Breast epithelium (tissue), 4 donors: ENCODE results near the gene SFT2D3. TPM values are rescaled to one million over a fixed set of nuclear protein-coding genes. Genes with fewer than 3 reads are reported as not detected.
A peak's percentile ranks its signal among the peaks of the same experiment; 100 is the strongest.

Experiments used
- DNase-seq, 2 donors: peaks; one replicate each; pipeline ENCODE4 v3.0.0-alpha.2; 2019; ENCODE audit warnings: low spot score in 2 of 2
- H3K27ac ChIP-seq, 2 donors: fragments of 200-600 bp; sonication (generic) in 1 of 2; one replicate each; pipeline ENCODE4 v1.5.1; 2016 to 2019; ENCODE audit warnings: mild to moderate bottlenecking in 1 of 2
- H3K27me3 ChIP-seq, 2 donors: fragments of 200-600 bp; sonication (generic) in 1 of 2; one replicate each; pipeline versions ENCODE4 v1.5.1 to v1.6.0; 2017 to 2019; ENCODE audit warnings: control low read depth in 1 of 2, mild to moderate bottlenecking in 1 of 2
- H3K36me3 ChIP-seq: fragments of 200-600 bp; one replicate; pipeline ENCODE4 v1.5.1; 2019
- H3K4me1 ChIP-seq, 2 donors: fragments of 200-600 bp; sonication (generic); one replicate each; pipeline ENCODE4 v1.5.1; 2016 to 2019; ENCODE audit warnings: control low read depth in 1 of 2
- H3K4me3 ChIP-seq, 3 donors: fragments of 200-600 bp; sonication (generic); 1 replicate in 2 of 3; 2 replicates in 1 of 3; pipeline ENCODE4 v1.5.1; 2016 to 2019; ENCODE audit warnings: mild to moderate bottlenecking in 3 of 3, moderate library complexity in 2 of 3
- H3K9me3 ChIP-seq, 2 donors: fragments of 200-600 bp; sonication (generic) in 1 of 2; one replicate each; pipeline ENCODE4 v1.5.1; 2016 to 2019; ENCODE audit warnings: control low read depth in 1 of 2
- POLR2A ChIP-seq: fragments of 450-650 bp; IDR thresholded peaks from one replicate; pipeline ENCODE4 v1.6.1; 2016; ENCODE audit warnings: antibody characterized with exemption, mild to moderate bottlenecking, moderate library complexity
- POLR2AphosphoS5 ChIP-seq, 3 donors: sonication (generic); formaldehyde crosslinking; IDR thresholded peaks; one replicate each; pipeline ENCODE4 v1.6.1; 2017; ENCODE audit warnings: antibody characterized with exemption in 3 of 3
- intact Hi-C: fragments of 100-400 bp; cut with DNase I; formaldehyde crosslinking; loops from one replicate; pipeline ENCODE4 v1.15.1; 2023; ENCODE audit warnings: low total_unique reads
- total RNA-seq, 3 donors: library from RNA; depleted of rRNA; stranded (reverse); fragments of >200 nt; gene quantifications; one replicate each; pipeline ENCODE4 v1.1.0, GENCODE V29; 2016
- TF ChIP-seq, protein P1 (sequence below), 3 donors: fragments of 450-650 bp; IDR thresholded peaks; one replicate each; pipeline ENCODE4 v1.5.1; 2016 to 2017; ENCODE audit warnings: antibody characterized with exemption in 3 of 3, mild to moderate bottlenecking in 3 of 3, moderate library complexity in 3 of 3

SFT2D3 gene
- total RNA-seq, 3 donors from 2014 or later, result 9.8 to 12.3 (median 10.9) TPM

DNA sequence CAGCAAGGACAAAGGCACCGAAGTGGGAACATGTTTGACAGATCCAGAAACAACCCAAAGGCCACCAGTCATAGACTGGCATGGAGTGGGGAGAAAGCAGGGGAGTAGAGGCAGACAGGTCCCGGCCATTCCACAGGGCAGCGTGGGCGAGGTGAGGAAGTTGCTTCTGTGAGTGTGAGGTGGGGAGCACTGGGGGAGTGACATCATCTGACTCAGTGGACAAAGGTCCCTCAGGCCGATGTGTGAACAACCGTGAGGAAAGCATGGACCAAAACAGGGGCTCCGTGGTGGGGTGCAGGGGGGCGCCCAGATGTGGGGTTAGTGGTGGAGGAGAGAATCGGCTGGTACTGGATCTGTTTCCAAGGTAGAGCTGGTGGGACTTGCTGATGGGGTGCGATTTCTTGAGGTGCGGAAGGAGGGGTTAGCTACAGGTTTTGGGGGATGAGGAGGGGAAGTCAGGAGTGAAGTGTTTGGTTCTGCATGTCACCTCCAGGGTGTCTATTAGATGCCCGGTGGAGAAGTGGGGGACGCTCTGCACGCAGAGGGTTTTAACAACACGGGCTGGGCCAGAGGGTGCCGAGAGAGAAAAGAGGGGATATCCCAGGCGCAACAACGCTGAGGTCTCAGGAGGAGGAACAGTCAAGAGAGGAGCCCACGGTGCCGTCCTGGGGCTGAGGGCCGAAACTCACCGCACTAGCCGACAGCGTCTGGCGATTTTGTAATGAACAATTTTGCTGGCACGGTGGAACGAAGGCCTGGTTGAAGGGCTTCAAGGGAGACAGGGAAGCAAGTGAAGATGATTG is 2.5 kb upstream of the SFT2D3 start:
- H3K9me3 ChIP-seq, result no peaks in the 10 kb centered on the region
- H3K36me3 ChIP-seq, result no peaks in the 10 kb centered on the region
- H3K27ac ChIP-seq, result no peak overlapping the region
- TF ChIP-seq POLR2A (no peak), POLR2AphosphoS5 (IDR thresholded peaks at IDR 0.05) (no peak)
- TF ChIP-seq, protein P1, sequence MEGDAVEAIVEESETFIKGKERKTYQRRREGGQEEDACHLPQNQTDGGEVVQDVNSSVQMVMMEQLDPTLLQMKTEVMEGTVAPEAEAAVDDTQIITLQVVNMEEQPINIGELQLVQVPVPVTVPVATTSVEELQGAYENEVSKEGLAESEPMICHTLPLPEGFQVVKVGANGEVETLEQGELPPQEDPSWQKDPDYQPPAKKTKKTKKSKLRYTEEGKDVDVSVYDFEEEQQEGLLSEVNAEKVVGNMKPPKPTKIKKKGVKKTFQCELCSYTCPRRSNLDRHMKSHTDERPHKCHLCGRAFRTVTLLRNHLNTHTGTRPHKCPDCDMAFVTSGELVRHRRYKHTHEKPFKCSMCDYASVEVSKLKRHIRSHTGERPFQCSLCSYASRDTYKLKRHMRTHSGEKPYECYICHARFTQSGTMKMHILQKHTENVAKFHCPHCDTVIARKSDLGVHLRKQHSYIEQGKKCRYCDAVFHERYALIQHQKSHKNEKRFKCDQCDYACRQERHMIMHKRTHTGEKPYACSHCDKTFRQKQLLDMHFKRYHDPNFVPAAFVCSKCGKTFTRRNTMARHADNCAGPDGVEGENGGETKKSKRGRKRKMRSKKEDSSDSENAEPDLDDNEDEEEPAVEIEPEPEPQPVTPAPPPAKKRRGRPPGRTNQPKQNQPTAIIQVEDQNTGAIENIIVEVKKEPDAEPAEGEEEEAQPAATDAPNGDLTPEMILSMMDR (IDR thresholded peaks at IDR 0.05), result no peak
- H3K4me3 ChIP-seq, result no peak overlapping the region
- no peaks in the 10 kb centered on the region for H3K4me1 ChIP-seq
- H3K27me3 ChIP-seq, result no peaks in the 10 kb centered on the region
- no peak for DNase-seq
- intact Hi-C loops, result no loop called here

DNA sequence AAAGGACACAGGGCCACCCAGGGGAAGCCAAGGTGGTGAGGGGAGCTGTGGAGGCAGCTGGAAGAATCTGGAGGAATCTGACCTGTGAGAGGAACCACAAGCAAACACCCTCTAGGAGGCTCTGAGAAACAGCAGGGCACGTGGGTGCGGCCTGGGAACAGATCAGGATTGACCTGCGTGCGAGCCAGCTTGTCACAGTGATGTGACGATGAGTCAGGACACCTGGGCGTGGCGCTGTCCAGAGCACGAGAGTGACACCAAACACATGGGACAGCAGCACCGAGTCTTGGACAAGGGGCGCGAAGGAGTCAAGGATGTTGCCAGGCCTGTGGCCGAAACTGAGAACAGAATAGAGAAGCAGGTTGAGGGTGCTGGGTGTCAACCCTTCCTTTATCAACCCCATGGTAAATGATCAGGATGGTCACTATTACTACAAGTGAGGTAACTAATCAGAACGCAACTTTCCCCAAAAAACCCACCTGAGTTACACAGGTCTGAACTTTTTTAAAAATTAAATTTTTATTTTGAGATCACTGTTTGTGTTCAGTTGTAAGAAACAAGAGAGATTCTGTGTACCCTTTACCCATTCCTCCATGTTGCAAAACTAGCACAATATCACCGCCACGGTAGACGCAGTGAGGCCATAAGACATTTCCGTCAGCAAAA is 637 bp upstream of the SFT2D3 start:
- Histone ChIP-seq H3K27me3 (no peaks in the 10 kb centered on the region), H3K9me3 (no peaks in the 10 kb centered on the region), H3K4me1 (no peaks in the 10 kb centered on the region), H3K27ac (peak overlapping the region; percentile 94 to 99), H3K4me3 (peak overlapping the region; percentile 63 to 96 (median 79)), H3K36me3 (no peaks in the 10 kb centered on the region)
- peak; percentile 71 to 84 for DNase-seq
- intact Hi-C loops, result no loop called here
- TF ChIP-seq POLR2AphosphoS5 (IDR thresholded peaks at IDR 0.05), result no peak
- TF ChIP-seq, protein P1 (IDR thresholded peaks at IDR 0.05), result no peak
- TF ChIP-seq POLR2A, result no peak

DNA sequence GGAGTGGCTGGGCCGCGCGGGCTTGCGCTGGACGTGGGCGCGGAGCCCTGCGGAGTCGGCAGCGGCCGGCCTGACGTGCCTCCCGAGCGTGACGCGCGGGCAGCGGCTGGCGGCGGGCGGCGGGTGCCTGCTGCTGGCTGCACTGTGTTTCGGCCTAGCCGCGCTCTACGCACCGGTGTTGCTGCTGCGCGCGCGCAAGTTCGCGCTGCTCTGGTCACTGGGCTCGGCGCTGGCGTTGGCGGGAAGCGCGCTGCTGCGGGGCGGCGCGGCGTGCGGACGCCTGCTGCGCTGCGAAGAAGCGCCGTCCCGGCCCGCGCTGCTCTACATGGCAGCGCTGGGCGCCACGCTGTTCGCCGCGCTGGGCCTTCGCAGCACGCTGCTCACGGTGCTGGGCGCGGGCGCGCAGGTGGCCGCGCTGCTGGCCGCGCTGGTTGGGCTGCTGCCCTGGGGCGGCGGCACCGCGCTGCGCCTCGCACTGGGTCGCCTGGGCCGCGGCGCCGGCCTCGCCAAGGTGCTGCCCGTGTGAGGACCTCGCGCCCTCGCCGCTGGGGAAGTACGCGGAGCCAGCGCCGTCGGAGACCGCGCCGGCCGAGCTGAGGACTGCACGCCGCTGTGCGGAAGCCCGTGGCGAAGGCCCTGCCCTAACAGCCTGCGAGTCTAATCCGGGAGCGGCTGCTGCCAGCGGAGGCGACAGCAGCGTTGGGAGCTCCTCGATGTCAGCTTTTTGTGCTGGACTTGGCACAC is 526 bp downstream of the SFT2D3 start:
- intact Hi-C loops, result no loop called here
- Histone ChIP-seq H3K4me1 (no peaks in the 10 kb centered on the region), H3K9me3 (no peaks in the 10 kb centered on the region), H3K4me3 (peak overlapping the region; percentile 63 to 96 (median 79)), H3K27ac (peak overlapping the region; percentile 94 to 99), H3K36me3 (no peaks in the 10 kb centered on the region), H3K27me3 (no peaks in the 10 kb centered on the region)
- TF ChIP-seq, protein P1 (IDR thresholded peaks at IDR 0.05), result peak in 2 of 3 donors; percentile 43 to 52
- peak in 2 of 3 donors; percentile 16 to 42 for TF ChIP-seq POLR2AphosphoS5 (IDR thresholded peaks at IDR 0.05)
- no peak for TF ChIP-seq POLR2A
- peak; percentile 51 to 76 for DNase-seq

DNA sequence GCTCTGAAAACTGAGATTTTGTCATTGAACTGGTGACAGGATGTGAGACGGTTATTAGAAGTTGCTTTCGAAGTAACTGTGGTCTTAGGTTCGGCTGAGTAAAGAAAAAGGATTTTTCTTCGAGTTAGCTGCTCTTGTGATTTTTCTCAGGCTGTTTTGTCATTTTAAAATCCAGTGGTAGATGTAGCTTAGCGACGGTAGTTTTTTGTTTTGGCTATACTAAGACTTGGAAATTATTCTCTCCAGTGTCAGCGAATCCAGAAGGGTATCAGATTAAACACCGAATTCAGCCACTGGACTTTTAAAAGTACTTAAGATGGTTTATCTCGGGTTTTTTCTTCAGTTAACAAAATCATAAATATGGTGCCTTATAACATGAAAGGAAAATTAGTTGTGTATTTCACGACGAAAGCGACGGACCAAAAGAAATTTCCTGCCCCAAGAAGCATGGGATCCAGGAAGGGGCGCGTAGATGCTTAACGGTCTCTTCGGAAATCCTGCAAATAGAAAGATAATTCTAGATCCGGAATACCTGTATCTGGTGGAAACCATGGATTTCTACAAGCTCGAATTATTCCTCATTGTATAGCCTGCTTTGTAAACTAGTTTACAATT is 1.2 kb downstream of the SFT2D3 start:
- no peaks in the 10 kb centered on the region for H3K36me3 ChIP-seq
- no peaks in the 10 kb centered on the region for H3K9me3 ChIP-seq
- H3K4me1 ChIP-seq, result no peaks in the 10 kb centered on the region
- H3K27ac ChIP-seq, result peak overlapping the region; percentile 94 to 99
- H3K27me3 ChIP-seq, result no peaks in the 10 kb centered on the region
- peak overlapping the region; percentile 63 to 96 (median 79) for H3K4me3 ChIP-seq
- TF ChIP-seq, protein P1 (IDR thresholded peaks at IDR 0.05), result no peak
- TF ChIP-seq POLR2A (no peak), POLR2AphosphoS5 (IDR thresholded peaks at IDR 0.05) (no peak)
- no peak for DNase-seq
- intact Hi-C loops, result no loop called here
